Bronchial epithelial cell (primary cell): ENCODE data around the gene SEMA3D. TPM values are rescaled to one million over a fixed set of nuclear protein-coding genes. Genes with fewer than 3 reads are reported as not detected.
A peak's percentile ranks its signal among the peaks of the same experiment; 100 is the strongest.

Experiments used
- DNase-seq: peaks from one replicate; pipeline ENCODE4 v3.0.0-alpha.2; 2010; ENCODE audit warnings: low read depth
- FAIRE-seq: peaks from 2 replicates; lab custom pipeline; 2011; peaks lifted over from hg19 to GRCh38; lab: Jason Lieb, UNC
- H3K27me3 ChIP-seq: 2 replicates; pipeline ENCODE4 v1.5.1; 2011; ENCODE audit warnings: low read length; ENCODE audit not compliant: control insufficient read depth, insufficient read depth
- H3K36me3 ChIP-seq: 2 replicates; pipeline ENCODE4 v1.5.1; 2011; ENCODE audit warnings: low read length; ENCODE audit not compliant: control insufficient read depth, insufficient read depth
- H3K4me3 ChIP-seq: 2 replicates; pipeline ENCODE4 v1.5.1; 2011; ENCODE audit warnings: mild to moderate bottlenecking, low read depth, low read length, control low read depth
- total RNA-seq: library from RNA; depleted of rRNA; stranded (reverse); fragments of >200 nt; gene quantifications from 2 replicates; pipeline ENCODE4 v1.2.1, GENCODE V29; 2014
- TF ChIP-seq, protein P1 (sequence below): IDR thresholded peaks from 2 replicates; pipeline ENCODE4 v1.5.1; 2011; ENCODE audit warnings: mild to moderate bottlenecking, moderate library complexity, low read length, control low read depth, inconsistent platforms; ENCODE audit not compliant: insufficient read depth, severe bottlenecking

SEMA3D gene
- total RNA-seq, 1 donor from 2014 or later = 0.79 TPM

DNA sequence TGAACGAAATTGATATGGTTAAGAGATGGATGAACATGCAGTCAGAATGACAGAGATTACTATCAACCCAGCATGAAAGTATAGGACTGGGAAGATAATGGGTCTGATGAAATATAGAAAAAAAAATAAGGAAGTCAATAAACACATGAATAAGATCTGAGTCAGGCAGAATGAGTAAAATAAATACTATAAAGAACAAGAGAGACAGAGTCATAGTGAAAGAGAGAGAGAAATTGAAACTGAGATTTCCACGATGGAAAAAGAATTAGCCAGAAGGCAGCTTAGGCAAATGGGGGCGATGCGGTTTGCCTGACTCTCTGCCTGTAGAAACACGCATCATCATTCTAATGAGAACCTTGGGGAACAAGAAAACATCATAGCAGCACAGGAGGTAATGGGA lies 26.6 kb downstream of the SEMA3D start:
- FAIRE-seq = no peak
- peak overlapping the region; percentile 9 for H3K4me3 ChIP-seq
- TF ChIP-seq, protein P1, sequence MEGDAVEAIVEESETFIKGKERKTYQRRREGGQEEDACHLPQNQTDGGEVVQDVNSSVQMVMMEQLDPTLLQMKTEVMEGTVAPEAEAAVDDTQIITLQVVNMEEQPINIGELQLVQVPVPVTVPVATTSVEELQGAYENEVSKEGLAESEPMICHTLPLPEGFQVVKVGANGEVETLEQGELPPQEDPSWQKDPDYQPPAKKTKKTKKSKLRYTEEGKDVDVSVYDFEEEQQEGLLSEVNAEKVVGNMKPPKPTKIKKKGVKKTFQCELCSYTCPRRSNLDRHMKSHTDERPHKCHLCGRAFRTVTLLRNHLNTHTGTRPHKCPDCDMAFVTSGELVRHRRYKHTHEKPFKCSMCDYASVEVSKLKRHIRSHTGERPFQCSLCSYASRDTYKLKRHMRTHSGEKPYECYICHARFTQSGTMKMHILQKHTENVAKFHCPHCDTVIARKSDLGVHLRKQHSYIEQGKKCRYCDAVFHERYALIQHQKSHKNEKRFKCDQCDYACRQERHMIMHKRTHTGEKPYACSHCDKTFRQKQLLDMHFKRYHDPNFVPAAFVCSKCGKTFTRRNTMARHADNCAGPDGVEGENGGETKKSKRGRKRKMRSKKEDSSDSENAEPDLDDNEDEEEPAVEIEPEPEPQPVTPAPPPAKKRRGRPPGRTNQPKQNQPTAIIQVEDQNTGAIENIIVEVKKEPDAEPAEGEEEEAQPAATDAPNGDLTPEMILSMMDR = no peak

DNA sequence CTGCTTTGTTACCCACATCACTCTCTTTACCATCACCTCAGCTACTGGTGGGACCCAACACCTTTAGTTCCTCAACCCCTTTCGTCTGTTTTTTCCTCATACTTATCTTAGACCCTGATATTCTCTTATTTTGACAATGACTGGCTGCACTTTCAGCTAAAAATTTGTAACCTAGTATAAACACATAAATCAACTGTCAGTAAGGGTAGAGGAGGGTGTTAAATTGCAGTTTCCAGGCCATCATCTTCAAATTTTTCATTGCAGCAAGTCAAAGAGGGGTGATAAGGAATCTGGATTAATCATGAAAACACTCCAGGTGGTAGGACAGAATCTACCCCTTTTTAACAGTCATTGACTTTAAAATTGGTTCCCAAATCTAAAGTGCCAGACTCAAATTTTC lies 27.9 kb downstream of the SEMA3D start:
- Histone ChIP-seq H3K4me3 (no peak overlapping the region), H3K27me3 (no peaks in the 10 kb centered on the region), H3K36me3 (no peaks in the 10 kb centered on the region)
- TF ChIP-seq, protein P1 = no peak
- no peak for FAIRE-seq
- no peak for DNase-seq

More for the DNA sequence above, 26.6 kb downstream of the SEMA3D start:
- DNase-seq = peak; percentile 95
- H3K36me3 ChIP-seq = no peaks in the 10 kb centered on the region
- H3K27me3 ChIP-seq = no peaks in the 10 kb centered on the region

DNA sequence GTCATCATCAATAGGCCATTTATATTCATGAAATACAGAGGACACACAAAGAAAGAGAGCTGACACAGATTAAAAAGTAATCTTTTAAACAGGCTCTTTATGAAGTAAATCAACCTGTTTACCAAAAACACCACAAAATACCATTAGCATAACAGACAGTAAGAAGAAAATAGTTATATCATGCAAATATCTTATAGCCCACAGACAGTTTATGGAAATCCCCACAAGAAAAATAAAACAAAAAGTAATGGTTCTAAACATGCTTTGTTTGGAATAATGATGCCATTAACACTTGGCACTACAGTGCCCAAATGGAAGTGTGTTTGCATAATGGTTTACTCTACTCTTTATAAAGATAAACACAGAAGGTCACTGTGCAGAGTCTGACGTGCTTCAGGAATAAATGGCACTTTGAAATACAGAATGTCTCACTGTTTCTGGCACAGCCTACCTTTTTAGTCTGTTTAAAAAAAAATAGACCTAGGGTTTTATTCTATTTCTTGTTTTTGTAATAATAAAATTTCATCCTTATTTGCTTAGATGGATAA lies 30.1 kb downstream of the SEMA3D start:
- no peak for DNase-seq
- Histone ChIP-seq H3K27me3 (no peaks in the 10 kb centered on the region), H3K36me3 (no peaks in the 10 kb centered on the region), H3K4me3 (no peak overlapping the region)
- FAIRE-seq = no peak
- TF ChIP-seq, protein P1 = no peak

DNA sequence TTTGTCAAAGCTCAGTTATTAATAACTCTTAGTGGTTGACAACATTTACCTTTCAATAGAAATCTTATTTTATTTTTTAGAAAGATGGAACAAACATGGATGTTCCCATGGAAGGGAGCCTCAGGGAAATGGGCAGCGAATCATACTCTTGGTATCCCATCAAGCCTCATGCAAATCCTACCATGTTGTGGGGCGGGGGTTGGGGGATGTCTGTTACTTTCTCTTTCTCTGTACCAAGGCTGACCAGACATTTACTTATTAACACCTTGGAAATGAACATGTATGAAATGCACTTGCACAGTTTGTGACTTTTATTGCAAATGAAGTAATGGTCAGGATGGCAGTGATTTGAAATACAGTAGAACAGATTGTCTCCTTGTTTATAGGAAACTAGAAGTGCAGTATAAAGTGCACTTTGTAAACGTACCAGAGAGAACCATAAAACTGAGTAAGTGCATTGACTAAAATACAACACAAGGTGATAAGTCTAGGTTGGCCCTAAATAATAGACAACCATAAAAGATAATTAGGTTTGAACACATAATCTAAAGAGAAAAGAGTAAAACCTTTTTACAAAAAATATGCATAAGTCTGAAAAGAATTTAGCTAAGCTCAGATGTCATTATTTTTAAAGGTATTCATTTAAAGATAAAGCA lies 32.4 kb downstream of the SEMA3D start:
- peak; percentile 6 for DNase-seq
- no peak for FAIRE-seq
- Histone ChIP-seq H3K36me3 (no peaks in the 10 kb centered on the region), H3K4me3 (no peak overlapping the region), H3K27me3 (no peaks in the 10 kb centered on the region)
- TF ChIP-seq, protein P1 = no peak

DNA sequence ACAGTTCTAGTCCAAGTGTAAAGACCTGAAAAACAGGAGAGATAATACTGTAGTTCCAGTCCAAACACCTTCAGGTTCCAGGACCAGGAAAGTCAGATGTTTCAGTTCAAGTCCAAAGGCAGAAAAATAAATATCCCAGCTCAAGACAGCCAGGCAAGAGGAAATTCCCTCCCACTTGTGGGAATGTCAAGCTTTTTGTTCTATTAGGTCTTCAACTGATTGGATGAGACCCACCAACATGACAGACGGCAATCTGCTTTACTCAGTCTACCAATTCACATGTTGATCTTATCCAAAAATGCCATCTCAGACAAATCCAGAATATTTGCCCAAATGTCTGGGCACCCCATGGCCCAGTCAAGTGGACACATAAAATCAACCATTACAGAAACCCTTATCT lies 33.1 kb downstream of the SEMA3D start:
- Histone ChIP-seq H3K27me3 (no peaks in the 10 kb centered on the region), H3K4me3 (no peak overlapping the region), H3K36me3 (no peaks in the 10 kb centered on the region)
- no peak for FAIRE-seq
- TF ChIP-seq, protein P1 = no peak
- DNase-seq = no peak

DNA sequence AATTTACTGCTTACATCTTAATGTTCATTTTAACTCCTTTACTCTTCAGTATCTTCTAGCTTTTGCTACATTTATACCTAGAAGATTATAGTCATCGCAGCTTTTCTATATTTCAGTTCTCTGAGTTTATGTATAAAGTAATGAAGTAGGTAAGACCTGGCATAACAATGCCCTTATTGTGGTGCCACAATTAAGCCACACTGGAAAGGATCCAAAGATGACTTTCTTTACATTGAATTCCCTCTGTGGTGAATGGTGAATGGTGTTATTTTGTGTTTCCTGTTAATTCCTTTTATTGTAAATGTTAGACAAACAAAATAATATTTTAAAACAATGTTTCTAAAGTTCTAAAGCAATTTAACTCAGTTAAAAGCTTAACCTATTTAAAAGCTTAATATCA lies 36.2 kb downstream of the SEMA3D start:
- no peak overlapping the region for H3K4me3 ChIP-seq
- TF ChIP-seq, protein P1 = no peak
- no peaks in the 10 kb centered on the region for H3K27me3 ChIP-seq
- H3K36me3 ChIP-seq = no peaks in the 10 kb centered on the region
- FAIRE-seq = no peak
- DNase-seq = no peak
